GM12892 (cell line): ENCODE data around the gene COL6A3.

Experiments used
- POLR2A ChIP-seq: IDR thresholded peaks from 2 replicates; pipeline ENCODE4 v1.6.1; 2011; ENCODE audit warnings: low read depth, low read length, control low read depth
- POLR2AphosphoS5 ChIP-seq: IDR thresholded peaks from 2 replicates; pipeline ENCODE4 v1.6.1; 2011; ENCODE audit warnings: low read depth, low read length, control low read depth

GRCh38 chr2:237330541-237330940 is 83.4 kb downstream of the COL6A3 start:
- TF ChIP-seq POLR2AphosphoS5 = no peak
- TF ChIP-seq POLR2A = no peak
